NCI-H1048 (cell line): ENCODE data around the gene PRKG2.
"Not testable (repeated sequence)": the region's sequence is repeated elsewhere in the genome, so short reads cannot be mapped to it uniquely, and the experiment has no call there.

Source experiments
- DNase-seq: peaks from one replicate; lab custom pipeline; 2025; lab: John Stamatoyannopoulos, UW

PRKG2 gene, protein sequence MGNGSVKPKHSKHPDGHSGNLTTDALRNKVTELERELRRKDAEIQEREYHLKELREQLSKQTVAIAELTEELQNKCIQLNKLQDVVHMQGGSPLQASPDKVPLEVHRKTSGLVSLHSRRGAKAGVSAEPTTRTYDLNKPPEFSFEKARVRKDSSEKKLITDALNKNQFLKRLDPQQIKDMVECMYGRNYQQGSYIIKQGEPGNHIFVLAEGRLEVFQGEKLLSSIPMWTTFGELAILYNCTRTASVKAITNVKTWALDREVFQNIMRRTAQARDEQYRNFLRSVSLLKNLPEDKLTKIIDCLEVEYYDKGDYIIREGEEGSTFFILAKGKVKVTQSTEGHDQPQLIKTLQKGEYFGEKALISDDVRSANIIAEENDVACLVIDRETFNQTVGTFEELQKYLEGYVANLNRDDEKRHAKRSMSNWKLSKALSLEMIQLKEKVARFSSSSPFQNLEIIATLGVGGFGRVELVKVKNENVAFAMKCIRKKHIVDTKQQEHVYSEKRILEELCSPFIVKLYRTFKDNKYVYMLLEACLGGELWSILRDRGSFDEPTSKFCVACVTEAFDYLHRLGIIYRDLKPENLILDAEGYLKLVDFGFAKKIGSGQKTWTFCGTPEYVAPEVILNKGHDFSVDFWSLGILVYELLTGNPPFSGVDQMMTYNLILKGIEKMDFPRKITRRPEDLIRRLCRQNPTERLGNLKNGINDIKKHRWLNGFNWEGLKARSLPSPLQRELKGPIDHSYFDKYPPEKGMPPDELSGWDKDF

DNA sequence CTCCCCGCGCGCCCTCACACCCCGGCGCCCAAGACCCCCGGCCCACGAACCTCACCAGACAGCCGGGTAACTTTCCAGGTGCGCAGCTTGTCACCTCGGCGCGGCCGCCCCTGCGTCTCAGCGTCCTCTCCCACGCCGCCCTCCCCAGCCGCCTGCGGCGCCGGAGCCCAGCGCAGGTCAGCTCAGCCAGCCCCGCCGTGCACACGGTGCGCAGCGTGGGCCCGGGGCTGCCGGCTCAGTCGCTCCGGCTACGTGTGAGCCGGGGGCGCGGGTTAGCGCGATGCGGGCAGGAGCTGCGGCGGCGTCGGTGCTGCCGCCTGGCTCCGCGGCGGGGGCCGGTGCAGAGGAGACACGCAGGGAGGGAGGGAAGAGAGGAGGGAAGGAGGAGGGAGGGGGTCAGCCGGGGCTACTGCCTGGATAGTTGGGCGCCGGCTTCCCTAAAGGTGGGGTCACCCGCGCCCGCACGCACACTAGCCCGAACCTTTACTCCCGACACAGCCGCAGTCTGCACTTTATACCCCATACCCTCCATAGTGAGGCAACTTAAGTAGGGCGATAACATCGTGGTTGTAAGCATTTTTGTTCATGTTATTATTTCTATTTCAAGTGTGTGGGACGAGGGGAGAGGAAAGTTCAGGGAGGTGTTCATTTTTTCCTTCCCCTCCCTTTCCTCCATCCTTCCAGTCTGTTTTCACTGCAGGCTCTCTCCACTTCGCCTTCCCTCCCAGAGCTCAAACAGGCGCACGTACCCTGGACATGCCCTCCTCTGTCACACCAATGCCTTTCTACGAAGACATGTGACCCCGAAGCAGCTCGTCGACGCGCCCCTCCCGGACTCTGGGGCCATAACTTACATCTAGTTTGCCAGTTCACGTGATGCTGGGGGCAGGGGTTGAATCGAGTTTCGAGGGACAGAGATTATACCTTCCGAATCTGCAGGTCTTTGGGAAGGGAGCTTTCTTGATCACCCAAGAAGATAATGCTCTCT lies at the start of gene PRKG2:
TSS of gene PRKG2 (minus strand) at position 342 of the 988 bp plus-strand sequence. CDS start 10,175 bp downstream, outside the sequence.
- no peak for DNase-seq

DNA sequence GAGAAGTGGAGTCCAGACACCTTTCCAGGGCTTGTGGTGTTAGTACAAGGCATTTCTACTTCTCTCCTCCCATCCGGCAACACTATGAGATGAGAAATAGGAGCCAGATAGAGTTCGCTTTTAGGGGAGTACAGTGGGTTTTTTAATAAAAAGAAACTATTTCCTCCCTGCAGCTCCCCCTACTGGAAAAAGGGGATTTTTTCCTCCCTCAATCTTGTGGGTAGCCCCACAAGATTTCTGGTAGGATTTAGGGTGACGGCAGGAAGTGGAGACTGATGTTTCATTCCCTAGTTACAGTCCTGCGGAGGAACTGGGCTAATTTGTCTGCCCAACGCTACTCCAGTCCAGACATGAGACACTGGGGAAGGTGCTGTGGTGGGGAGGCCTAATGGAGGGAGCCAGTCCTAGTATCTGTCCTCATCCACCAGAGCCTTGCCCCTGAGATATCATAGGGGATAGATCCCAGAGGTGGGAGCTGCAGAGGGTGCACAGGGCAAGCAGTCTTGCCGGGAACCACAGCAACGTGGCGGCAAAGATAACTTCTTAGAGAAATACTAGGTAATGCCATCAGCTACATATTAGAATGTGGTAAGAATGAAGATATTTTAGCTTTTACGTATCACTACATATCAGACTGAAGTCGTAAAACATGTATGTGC lies 45.5 kb upstream of the PRKG2 start:
- no peak for DNase-seq

DNA sequence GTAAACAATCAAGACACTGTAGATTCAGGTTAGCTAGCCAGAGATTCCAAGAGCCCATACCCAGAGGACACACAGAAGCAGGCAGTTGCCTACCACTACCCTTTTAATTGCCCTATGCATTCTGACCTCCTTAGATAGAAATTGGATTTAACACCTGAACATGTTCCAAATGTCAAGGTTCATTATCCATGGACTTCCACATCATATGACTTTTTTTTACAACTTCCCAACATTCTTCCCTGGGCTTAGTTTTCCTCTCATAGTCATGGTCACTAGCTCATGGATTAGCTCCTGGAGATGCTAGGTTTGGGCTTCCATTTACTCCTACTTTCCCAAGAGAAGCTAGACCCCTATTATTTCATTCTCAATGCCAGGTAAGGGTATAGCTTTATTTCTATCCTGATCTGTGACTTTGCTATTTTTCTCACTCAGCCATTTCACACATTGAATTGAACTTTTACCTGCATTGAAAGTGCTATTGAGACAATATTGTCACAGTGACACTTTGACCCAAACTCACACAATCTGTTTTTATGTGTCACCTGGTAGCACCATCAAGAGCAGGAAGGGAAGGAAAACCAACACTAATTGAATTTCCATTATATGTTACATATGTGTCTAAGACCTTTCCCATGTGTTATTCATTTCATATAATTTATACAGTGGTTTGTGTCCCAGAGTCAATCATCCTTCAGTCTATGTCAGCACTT lies 44.0 kb upstream of the PRKG2 start:
- no peak for DNase-seq

DNA sequence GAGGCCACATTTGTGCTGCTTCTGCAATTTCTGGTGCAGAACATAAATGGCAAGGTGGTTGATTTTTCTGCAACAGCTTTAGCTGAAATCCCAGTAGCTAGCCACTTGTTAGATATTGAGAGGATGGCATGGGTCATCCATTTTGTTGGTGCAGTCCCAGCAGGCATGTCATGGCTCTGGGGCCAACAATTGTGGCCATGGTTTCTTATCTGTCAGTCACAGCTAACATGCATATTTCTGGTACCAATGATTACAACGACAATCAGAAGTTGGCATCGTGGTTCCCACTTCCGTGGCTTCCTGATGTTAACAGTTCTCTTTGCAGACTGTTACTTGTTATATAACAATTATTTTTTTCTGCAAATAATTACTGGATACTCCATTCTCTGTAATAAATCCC lies 42.8 kb upstream of the PRKG2 start:
- DNase-seq = no peak

DNA sequence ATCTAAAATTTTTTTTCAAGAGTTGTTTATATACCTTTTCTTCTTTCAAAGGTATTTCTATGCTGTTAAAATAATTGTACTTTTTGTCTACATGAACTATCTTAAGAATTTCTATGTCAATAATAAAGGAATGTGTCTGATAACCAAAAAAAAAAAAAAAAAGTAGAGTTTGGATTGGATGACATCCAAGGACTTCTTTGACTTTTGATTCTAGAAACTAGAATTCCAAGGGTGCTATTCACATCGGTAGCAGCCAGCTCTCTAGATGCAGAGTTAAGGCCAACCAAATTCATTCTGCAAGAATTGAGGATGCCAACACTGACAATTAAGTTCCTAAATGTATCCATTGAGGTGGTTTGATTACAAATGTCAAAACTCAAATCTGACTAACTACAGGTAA lies 42.0 kb upstream of the PRKG2 start:
- DNase-seq = no peak

DNA sequence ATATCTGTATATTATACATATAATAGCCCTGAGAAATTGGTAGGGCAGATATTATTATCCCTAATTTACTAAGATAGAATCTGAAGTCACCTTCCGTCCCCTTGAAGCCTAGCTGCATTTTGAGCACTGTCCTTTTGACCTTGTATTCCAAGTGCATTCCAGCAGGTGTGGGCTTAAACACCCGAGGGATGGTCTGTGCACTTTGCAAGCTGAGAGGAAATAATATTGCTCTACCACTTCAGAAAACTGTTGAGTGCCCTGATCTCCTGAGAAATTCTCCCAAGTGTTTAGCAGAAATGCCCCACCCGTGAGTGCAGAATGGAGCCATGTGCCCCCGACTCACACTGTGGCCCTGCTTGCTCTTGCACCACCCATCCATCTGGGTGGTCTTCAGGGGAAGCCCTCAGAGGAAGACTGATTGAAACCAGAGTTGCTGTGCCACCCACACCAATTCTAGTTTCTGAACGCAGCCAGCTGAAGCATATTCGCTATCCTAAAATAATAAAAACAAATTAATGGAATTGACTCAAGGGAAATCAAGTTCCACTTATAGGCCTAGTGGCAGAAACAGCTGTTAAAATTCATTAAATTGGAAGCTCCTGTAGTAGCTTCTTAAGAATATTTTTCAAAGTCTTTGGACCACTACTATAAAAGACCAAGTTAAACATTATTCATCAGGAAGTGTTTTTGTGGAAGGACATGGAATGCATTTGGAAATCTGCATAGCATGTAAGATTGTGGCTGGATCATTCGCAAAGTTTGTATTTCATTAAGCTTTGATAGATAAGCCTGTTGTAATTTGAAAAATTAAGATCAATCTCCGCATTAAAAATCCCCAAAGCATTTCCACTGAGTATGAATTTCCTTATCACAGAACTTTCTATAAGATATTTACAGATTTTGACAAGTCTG lies 41.3 kb upstream of the PRKG2 start:
- DNase-seq = no peak

DNA sequence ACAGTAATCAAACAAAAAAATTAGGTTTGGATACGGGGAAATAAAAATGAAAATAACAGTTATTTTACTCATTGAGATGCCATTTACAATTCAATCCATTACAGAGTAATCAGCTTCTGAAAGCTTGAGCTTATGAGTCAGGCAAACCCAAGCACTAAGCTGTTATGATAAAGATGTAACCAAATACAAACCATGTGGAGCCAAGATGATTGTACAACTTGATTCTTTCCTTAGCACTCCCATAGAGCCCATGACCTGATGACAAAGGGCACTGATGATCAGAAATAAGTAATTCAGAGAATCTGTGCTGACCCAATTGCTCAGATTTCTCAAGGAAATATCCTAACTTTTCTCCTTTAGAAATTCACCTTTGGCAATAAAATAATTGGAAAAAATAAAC lies 40.5 kb upstream of the PRKG2 start:
- DNase-seq = no peak

DNA sequence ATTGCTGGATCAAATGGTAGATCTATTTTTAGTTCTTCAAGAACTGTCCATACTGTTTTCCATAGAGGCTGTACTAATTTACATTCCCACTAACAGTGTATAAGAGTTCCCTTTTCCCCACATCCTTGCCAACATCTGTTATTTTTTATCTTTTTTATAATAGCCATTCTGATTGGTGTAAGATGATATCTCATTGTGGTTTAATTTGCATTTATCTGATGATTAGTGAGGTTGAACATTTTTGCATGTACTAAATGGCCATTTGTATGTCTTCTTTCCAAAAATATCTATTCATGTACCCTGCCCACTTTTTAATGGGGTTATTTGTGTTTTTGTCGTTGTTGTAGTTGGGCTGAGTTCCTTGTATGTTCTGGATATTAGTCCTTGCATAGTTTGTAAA lies 35.4 kb upstream of the PRKG2 start:
- no peak for DNase-seq

DNA sequence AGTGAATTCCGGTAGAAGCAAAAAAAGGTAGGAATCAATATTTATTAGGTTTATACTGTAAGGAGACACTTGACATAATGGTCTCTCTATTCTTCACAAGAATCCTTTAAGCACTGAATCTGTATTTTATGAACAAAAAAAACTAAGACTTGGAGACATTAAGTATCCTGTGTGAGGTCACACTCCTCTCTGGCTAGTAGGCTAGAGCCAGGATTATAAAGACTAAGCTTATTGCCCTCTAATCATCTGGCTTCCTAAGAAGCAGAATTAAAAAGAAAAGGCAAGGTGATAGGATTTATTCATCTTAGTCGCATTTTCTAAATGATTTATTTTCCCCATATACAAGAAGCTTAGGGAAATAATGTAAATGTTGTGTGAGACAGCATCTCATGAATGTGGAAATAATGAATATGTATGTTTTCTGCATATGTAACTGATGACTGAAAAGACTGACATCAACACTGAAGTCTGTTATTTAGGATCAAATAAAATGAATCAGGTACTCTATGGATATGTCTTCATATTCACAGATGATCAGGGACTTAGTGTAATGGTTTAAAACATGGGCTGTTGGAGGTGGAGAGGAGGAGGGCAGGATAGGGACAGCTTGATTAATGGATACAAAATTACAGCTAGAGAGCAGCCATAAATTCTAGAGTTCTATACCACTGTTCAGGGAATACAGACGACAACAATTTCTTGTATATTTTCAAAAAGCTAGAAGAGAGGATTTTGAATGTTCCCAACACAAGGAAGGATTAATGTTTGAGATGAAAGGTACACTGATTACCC lies 30.4 kb upstream of the PRKG2 start:
- no peak for DNase-seq

DNA sequence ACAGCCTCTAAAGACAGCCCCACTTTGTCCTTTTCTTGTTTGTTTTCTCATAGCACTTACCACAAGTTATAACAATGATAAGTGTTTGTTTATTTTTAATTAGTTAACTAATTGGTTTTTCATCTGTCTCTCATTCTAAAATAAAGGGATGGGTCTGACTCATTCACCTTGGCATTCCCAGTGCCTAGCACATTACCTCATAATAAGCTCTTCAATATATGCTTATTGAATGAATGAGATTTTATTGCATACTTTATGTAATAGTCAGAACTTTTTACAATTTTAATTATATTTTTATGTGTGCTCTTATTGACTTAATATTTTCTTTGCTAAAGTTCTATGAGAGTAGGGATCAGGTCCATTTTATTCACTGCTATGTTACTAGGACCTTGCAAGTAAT lies 22.8 kb upstream of the PRKG2 start:
- no peak for DNase-seq

DNA sequence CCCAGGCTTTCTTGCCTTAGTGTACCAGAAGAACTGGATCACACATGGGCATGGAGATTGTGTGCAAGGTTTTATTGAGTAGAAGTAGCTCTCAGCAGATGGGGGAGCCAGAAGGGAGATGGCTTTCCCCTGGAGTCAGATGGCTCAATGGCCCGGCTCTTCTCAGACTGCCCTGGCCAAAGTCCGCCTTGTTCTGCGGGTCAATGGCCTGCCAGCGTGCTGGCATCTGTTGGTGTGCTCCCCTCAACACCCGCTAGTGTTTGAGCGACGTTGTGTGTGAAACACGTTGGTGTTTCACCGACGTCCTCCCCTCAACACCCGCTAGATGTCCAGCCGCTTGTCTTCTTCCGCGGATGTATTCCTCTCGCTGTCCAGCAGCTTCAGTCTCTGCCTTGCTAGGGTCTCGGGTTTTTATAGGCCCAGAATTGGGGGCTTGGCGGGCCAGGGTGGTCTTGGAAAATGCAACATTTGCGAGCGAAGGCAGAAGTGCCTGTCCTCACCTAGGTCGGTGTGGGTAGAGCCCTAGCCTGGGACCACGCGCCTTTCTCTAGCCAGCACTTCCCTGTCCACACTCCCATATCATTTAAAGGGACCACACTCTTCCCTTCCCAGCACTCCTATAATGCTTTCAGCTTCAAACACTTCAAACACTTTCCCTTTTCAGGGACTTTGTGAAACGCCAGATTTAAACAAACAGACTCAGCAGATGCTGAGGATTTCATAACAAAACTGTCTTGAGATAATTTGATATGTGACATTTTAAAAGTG lies 21.1 kb upstream of the PRKG2 start:
- no peak for DNase-seq

DNA sequence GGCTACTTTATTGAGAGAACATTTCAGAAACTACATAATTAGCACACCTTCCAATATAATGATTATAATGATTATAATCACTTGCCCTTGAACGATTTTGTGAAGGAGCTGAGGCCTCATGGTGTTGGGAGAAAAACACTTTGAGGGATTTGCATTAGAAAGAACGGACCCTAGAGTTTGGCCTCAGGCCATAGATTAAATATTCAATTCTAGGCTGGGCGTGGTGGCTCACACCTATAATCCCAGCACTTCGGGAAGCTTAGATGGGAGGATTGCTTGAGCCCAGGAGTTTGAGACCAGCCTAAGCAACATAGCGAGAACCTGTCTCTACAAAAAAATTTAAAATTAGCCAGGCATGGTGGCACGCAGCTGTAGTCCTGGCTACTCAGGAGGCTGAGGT lies 12.9 kb upstream of the PRKG2 start:
- DNase-seq = no peak

DNA sequence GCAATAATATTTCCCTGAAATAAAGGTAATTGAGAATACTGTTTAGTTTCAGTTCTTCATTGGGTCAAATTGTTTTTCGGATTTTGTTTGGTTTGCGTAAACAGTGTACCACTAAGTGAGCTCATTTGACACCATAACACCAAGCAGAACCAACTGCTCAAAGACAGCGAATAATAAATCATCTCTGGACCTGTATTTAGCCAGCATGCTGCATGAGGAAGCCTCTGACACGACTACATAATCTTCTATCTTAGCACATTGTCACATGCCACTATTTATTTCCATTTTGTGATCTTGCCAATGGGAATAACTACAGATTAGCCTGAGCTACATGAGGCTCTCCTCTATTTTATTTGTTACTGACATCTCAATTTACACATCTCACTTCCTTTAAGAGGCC lies 12.1 kb upstream of the PRKG2 start:
- DNase-seq = no peak

DNA sequence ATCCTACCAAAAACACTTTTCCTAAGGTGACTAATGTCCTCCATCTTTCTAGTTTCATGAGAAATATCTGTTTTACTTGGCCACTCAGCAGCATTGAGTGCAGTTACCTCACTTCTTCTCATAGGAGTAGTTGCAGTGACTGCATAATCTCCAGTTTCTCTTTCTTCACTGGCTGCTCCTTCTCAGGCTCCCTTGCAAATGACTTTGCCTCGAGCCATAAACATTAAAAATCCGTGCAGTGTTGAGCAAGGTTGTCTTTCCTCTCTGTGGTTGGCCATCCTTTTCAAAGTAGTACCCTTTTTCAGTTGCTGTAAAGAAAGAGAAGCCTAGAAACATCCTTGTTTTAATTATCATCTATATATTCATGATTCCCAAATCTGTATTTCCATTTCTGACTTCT lies 10.2 kb upstream of the PRKG2 start:
- DNase-seq = no peak

DNA sequence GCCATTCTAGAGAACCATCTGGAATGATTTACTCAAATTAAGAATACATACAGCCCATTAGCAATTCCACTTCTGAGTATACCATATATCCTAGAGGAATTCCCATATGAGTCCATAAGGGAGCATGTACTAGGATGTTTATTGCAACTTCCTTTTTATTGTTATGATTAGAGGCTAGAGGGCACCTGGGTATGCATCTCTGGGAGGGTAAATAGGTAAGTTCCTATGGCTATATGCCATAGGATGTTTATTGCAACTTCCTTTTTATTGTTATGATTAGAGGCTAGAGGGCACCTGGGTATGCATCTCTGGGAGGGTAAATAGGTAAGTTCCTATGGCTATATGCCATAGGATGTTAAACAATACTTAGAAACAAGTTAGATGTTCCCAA lies 7.1 kb upstream of the PRKG2 start:
- not testable (repeated sequence) for DNase-seq

DNA sequence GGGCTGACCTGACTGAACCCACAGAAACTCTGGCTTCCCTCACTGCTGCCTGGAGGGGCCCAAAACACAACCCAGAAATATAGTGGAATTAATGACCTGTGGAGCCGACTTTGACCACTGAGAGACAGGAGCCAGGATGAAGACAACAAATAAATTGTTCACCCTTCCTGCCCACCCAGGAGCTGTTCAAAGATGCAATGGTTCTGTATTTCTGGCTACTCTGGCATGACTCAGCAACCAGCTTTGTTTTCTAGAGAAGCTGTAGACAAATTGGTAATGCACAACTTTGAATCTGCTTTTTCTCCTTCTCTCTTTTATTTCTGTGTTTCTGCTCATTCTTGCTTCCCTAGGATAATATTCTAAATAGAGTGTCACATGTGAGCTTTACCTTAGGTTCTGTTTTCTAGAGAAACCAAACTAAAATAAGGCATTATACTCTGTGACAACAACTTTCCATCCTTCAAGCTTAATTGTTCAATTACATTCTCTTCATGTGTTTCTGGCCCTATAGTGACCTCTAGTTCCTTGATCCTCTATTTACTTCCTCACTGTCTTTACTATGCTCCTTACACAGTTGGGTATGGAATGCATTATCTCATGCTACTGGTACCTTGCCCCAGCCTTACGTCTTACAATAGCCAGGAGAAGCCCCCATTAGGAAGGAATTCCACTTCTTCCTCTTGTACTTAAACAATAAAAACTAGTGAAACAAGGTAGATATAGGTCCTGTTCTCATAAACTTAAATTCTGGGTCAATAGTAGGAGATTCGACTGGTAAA lies 6.5 kb upstream of the PRKG2 start:
- no peak for DNase-seq

DNA sequence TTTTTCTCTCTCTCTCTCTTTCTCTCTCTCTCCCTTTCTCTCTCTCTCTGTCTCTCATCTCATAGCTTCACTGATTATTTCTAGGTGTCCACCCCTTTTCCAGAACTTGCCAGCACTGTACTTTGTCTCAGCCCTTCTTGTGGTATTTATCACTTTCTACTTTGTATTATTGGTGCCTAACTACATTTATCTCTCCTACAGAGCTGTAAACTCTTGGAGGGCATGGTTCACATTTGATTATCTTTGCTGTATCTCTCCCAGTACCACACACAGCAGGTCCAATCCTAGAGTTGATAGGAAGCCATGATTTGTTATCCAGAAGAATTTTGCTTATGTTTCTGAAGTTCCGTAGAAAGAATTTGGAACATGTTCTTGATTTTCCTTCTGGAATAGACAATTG lies 5.2 kb upstream of the PRKG2 start:
- no peak for DNase-seq

DNA sequence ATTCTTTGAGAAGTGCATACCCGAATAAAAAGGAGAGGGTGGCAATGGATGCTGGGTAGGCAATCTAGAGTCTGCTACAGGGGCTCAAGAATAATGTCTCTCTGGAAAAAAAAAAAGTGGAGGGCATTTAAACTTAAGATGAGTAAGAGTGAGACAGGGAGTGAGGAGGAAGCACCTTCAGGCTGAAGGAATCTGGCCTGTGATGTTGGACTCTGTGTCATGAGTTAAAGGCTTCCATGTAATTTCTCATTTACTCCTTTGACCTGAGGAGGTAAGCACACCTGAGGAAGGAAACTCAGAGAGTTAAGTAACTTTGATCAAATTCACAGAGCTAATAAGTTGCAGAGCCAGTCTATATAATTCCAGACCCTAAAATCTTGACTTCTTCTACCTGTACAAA lies 3.2 kb upstream of the PRKG2 start:
- DNase-seq = no peak
